OCI-LY7 (cell line): Measurements from ENCODE around the gene RNF144B. TPM values are rescaled to one million over a fixed set of nuclear protein-coding genes. Genes with fewer than 3 reads are reported as not detected.

Experiments used
- BruUV-seq: library from RNA; stranded (reverse); fragments of 400-500 nt; replicated peaks from 2 replicates; lab custom pipeline; 2021; lab: Mats Ljungman, UMichigan
- CTCF ChIA-PET: fragments of 300-600 bp; sonication (Branson Sonifier 250); formaldehyde crosslinking; loops from one replicate; lab custom pipeline; 2022; ENCODE audit warnings: antibody characterized with exemption; ENCODE audit not compliant: unreplicated experiment; lab: Charles Lee
- POLR2A ChIA-PET: fragments of 300-600 bp; sonication (Branson Sonifier 250); formaldehyde crosslinking; loops from one replicate; lab custom pipeline; 2022; ENCODE audit warnings: antibody characterized with exemption; lab: Charles Lee
- DNase-seq: peaks from one replicate; pipeline ENCODE4 v3.0.0-alpha.2; 2015; ENCODE audit warnings: low spot score
- H2AFZ ChIP-seq: fragments of 200-600 bp; sonication (generic), shearing (Covaris generic); 2 replicates; pipeline ENCODE4 v1.6.1; 2014; ENCODE audit warnings: mild to moderate bottlenecking, antibody characterized with exemption, low read length, moderate library complexity
- H3K27ac ChIP-seq: fragments of 200-600 bp; sonication (generic); 2 replicates; pipeline ENCODE4 v1.5.1; 2014; ENCODE audit warnings: mixed run types, low read depth, mild to moderate bottlenecking, moderate library complexity, low read length, inconsistent platforms; ENCODE audit not compliant: poor library complexity, severe bottlenecking
- H3K36me3 ChIP-seq: fragments of 200-600 bp; sonication (generic); 2 replicates; pipeline ENCODE4 v1.6.1; 2014; ENCODE audit warnings: mild to moderate bottlenecking, antibody characterized with exemption, low read length, moderate library complexity, mixed read lengths; ENCODE audit not compliant: insufficient read depth
- H3K4me1 ChIP-seq: fragments of 200-600 bp; sonication (generic); 2 replicates; pipeline ENCODE4 v1.5.1; 2014; ENCODE audit warnings: mild to moderate bottlenecking, low read length; ENCODE audit not compliant: insufficient read depth, poor library complexity, severe bottlenecking
- H3K4me2 ChIP-seq: fragments of 200-600 bp; sonication (generic); 2 replicates; pipeline ENCODE4 v1.6.1; 2014; ENCODE audit warnings: mild to moderate bottlenecking, low read length
- H3K4me3 ChIP-seq: fragments of 200-600 bp; sonication (generic); 2 replicates; pipeline ENCODE4 v1.5.1; 2014; ENCODE audit warnings: mild to moderate bottlenecking, low read depth, low read length; ENCODE audit not compliant: poor library complexity, severe bottlenecking
- H3K79me2 ChIP-seq: fragments of 200-600 bp; sonication (generic); 2 replicates; pipeline ENCODE4 v1.6.1; 2016; ENCODE audit warnings: low read depth, mild to moderate bottlenecking, low read length, moderate library complexity, mixed read lengths; ENCODE audit not compliant: insufficient read depth
- H3K9me2 ChIP-seq: fragments of 200-600 bp; sonication (generic); 2 replicates; pipeline ENCODE4 v1.6.1; 2016; ENCODE audit warnings: mild to moderate bottlenecking, low read length, mixed read lengths; ENCODE audit not compliant: insufficient read depth
- H3K9me3 ChIP-seq: fragments of 200-600 bp; sonication (generic); 2 replicates; pipeline ENCODE4 v1.6.1; 2014; ENCODE audit warnings: mild to moderate bottlenecking, mixed run types, low read length, mixed read lengths
- H4K20me1 ChIP-seq: fragments of 200-600 bp; sonication (generic); 2 replicates; pipeline ENCODE4 v1.6.1; 2014; ENCODE audit warnings: mild to moderate bottlenecking, antibody characterized with exemption, low read length, moderate library complexity, mixed read lengths; ENCODE audit not compliant: insufficient read depth
- EZH2phosphoT487 ChIP-seq: fragments of 200-600 bp; sonication (generic); IDR thresholded peaks from 2 replicates; pipeline ENCODE4 v1.6.1; 2018; ENCODE audit warnings: low read depth, borderline replicate concordance, mild to moderate bottlenecking, mixed run types, antibody characterized with exemption, low read length, moderate library complexity, mixed read lengths
- intact Hi-C: fragments of 100-400 bp; cut with micrococcal nuclease; formaldehyde crosslinking; loops from one replicate; pipeline ENCODE4 v1.10.0; 2022; ENCODE audit not compliant: unreplicated experiment
- total RNA-seq, 2 experiments: library from RNA; depleted of rRNA in 1 of 2; stranded (reverse); fragments of >200 nt in 1 of 2; shearing (Covaris generic) in 1 of 2; gene quantifications; 2 replicates each; pipeline ENCODE4 v1.2.3, GENCODE V29; 2014 to 2022
- TF ChIP-seq, protein P1 (sequence below): fragments of 200-600 bp; sonication (generic); conservative IDR thresholded peaks from 2 replicates; pipeline ENCODE4 v1.5.1; 2014; ENCODE audit warnings: mild to moderate bottlenecking, antibody characterized with exemption, low read length, moderate library complexity, mixed read lengths

The RNF144B gene
- total RNA-seq, 2 experiments from 2014 or later: 83.4 to 151 TPM

DNA sequence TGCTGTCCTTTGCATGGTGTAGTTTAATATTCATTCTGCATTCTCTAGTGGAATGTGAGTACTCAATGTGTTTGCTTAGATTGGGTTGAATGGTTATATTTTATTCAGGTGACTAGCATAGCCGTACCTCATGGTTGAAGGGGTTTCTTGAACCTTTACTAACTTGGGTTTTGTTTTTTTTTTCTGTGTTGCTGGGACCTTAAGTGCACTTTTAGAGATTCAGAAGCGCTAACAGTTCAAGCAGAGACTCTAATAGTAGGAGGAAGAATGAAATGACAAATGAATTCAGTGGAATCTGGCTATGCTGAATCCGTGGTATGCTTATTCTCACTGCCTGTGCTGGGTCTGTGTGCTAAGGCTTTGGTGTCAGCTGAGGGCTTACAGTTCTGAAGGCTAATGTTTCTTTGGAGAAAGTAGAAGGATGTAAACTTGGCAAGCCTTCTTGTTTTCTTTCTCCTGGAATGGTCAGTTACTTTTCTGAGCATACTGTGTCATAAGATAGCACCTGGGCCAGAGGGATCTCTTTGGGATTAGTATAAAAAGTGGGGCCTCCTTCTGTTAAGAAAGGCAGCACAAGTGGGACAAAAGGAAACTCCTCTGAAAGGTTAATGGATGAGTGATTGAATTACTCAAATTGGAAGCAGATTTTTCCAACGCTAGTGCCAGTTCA, 28.7 kb downstream of the RNF144B start:
- POLR2A ChIA-PET: no interaction called here
- BruUV-seq: TSS peak; percentile 0
- Histone ChIP-seq H4K20me1 (peaks cover 23% of the 10 kb centered on the region; the same call in 1 of the 2 replicates), H3K79me2 (peaks cover 100% of the 10 kb centered on the region), H3K4me2 (no peak overlapping the region), H3K4me1 (peaks cover 34% of the 10 kb centered on the region), H3K9me3 (no peaks in the 10 kb centered on the region; the same call in 1 of the 2 replicates), H2AFZ (no peak overlapping the region), H3K4me3 (no peak overlapping the region), H3K27ac (no peak overlapping the region), H3K9me2 (no peaks in the 10 kb centered on the region), H3K36me3 (peaks cover 97% of the 10 kb centered on the region)
- CTCF ChIA-PET: no interaction called here
- TF ChIP-seq, protein P1, sequence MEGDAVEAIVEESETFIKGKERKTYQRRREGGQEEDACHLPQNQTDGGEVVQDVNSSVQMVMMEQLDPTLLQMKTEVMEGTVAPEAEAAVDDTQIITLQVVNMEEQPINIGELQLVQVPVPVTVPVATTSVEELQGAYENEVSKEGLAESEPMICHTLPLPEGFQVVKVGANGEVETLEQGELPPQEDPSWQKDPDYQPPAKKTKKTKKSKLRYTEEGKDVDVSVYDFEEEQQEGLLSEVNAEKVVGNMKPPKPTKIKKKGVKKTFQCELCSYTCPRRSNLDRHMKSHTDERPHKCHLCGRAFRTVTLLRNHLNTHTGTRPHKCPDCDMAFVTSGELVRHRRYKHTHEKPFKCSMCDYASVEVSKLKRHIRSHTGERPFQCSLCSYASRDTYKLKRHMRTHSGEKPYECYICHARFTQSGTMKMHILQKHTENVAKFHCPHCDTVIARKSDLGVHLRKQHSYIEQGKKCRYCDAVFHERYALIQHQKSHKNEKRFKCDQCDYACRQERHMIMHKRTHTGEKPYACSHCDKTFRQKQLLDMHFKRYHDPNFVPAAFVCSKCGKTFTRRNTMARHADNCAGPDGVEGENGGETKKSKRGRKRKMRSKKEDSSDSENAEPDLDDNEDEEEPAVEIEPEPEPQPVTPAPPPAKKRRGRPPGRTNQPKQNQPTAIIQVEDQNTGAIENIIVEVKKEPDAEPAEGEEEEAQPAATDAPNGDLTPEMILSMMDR: no peak
- no peak for TF ChIP-seq EZH2phosphoT487
- no peak for DNase-seq
- intact Hi-C loops: no loop called here

DNA sequence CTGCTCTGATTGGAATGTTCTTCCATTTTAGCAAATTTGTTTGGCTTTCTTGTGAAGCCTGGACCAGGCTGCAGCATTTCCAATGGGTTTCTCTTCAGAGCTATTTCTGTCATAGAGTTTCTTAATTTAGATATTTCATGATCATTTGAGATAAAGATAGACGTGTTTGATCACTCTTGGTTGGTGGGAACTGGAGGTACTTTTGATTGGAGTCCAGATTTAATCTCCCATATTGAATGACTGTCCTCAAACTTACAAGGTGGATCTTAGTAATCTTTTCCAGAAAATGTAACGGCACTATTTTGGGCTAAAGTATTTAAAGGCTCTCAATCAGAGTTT, 29.2 kb downstream of the RNF144B start:
- intact Hi-C loops: no loop called here
- no TSS peak for BruUV-seq
- Histone ChIP-seq H3K4me2 (no peak overlapping the region), H3K4me3 (no peak overlapping the region), H2AFZ (no peak overlapping the region), H4K20me1 (peaks cover 24% of the 10 kb centered on the region; the same call in 1 of the 2 replicates), H3K4me1 (peaks cover 34% of the 10 kb centered on the region), H3K9me3 (no peaks in the 10 kb centered on the region; the same call in 1 of the 2 replicates), H3K79me2 (peaks cover 100% of the 10 kb centered on the region), H3K27ac (no peak overlapping the region), H3K36me3 (peaks cover 97% of the 10 kb centered on the region), H3K9me2 (no peaks in the 10 kb centered on the region)
- no peak for DNase-seq
- TF ChIP-seq, protein P1: no peak
- no peak for TF ChIP-seq EZH2phosphoT487
- ChIA-PET CTCF (no interaction called here), POLR2A (no interaction called here)

DNA sequence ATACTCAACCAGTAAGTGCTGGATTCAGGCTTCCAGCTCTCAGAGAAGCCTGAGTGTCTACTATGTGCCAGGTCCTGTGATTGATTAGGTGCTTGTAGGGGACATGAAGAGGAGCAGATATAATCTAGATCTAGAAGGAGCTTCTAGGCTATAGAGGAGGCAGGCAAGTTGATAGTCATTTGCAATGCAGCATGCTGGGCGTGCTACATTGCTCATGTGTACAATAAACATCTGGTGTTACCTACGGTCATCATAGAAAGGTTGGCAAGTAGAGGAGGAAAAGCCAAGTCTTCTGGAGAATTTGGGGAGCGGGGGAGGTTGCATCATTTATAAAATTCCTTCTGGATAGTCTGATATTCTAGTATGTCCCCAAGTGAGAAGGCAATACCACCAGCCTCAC, 33.2 kb downstream of the RNF144B start:
- H3K4me1 ChIP-seq: peaks cover 38% of the 10 kb centered on the region
- H3K9me2 ChIP-seq: no peaks in the 10 kb centered on the region
- no peak for TF ChIP-seq EZH2phosphoT487
- TF ChIP-seq, protein P1: no peak
- no peak overlapping the region for H3K4me3 ChIP-seq
- peaks cover 100% of the 10 kb centered on the region for H3K79me2 ChIP-seq
- no peaks in the 10 kb centered on the region; the same call in 1 of the 2 replicates for H3K9me3 ChIP-seq
- ChIA-PET POLR2A (interaction anchor here (0.6 to 0.7 kb wide), 2 partner anchors 11 to 156 kb away, joined by 3 read pairs; partner anchors contain the start of gene DEK), CTCF (no interaction called here)
- no peak for DNase-seq
- H3K4me2 ChIP-seq: no peak overlapping the region
- intact Hi-C loops: no loop called here
- no TSS peak for BruUV-seq
- H4K20me1 ChIP-seq: peaks cover 42% of the 10 kb centered on the region
- H2AFZ ChIP-seq: no peak overlapping the region
- H3K36me3 ChIP-seq: peaks cover 97% of the 10 kb centered on the region
- no peak overlapping the region for H3K27ac ChIP-seq
